Endometrial microvascular endothelial cells (primary cell): ENCODE data around the gene ELAC2. TPM values are rescaled to one million over a fixed set of nuclear protein-coding genes. Genes with fewer than 3 reads are reported as not detected.

Experiments used
- in situ Hi-C: cut with HindIII; loops from 2 replicates; pipeline ENCODE4 v1.10.0; 2017; ENCODE audit warnings: low sequenced_read_pairs, low pct_unique_long_range_greater_than_20kb; ENCODE audit errors: inconsistent ontology term
- total RNA-seq: library from RNA; depleted of rRNA; stranded (reverse); fragments of >200 nt; gene quantifications from one replicate; pipeline ENCODE4 v1.2.3, GENCODE V29; 2015; ENCODE audit errors: inconsistent ontology term

ELAC2 gene
- 111 TPM for total RNA-seq

GRCh38 chr17:13017655-13018459, at the start of gene ELAC2:
Gene ELAC2 (minus strand): TSS chr17:13018027. CDS start chr17:13017947, 80 bp downstream.
- in situ Hi-C loops: no loop called here

DNA sequence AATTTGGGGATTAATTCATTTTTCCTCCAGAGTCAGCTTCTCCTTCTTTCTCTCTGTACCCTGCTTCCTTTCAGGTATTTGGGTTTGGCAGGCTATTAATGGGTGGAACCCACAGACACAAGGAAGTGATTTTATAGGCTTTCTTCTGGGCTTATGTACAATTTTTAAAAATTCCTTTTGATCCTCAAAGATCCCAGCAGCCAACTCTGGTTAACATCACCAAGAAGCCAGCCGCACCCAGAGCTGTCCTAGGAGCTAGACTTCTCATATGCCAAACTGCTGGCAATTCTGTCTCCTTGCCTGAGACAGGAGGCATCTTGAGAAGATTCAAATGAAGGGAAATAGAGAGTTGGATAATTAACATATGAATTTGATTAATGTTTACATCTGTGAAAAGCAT, 47.2 kb upstream of the ELAC2 start:
- in situ Hi-C loops: no loop called here

DNA sequence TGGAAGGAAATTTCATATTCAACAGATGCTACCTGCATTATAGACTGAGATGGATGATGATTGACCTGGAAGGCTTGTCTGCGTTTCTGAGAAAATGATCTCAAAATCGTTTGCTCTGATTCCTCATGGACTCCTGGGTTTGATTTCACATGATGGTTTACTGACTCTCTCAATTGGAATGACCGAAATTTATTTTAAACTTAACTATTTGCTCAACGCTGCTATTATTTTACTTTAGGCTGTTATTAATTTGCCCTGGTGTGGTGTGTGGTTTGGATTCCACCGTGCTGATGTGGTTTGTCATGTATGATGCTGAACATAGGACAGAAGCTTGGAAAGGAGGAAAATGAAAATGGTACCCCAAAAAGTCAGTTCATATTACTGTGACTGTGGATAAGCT, 37.3 kb upstream of the ELAC2 start:
- in situ Hi-C loops: no loop called here

DNA sequence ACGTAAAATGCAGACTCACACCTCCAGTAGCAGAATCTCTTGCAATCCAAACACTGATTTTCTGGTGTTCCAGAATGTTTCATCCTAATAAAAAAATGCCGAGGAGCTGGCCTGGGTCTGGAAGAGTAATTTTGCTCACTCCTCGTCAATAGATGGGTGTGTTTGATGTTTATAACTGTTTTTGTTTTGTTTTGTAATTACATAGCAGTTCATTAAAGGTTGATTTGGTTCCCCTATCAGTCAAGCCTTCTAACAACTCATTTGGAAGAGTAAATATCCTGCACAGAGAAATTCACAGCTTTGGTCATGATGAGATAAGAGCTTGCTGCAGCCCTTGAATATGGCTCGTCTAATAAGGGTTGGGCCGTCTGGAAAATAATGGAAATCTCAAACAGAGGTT, 36.8 kb upstream of the ELAC2 start:
- in situ Hi-C loops: no loop called here

DNA sequence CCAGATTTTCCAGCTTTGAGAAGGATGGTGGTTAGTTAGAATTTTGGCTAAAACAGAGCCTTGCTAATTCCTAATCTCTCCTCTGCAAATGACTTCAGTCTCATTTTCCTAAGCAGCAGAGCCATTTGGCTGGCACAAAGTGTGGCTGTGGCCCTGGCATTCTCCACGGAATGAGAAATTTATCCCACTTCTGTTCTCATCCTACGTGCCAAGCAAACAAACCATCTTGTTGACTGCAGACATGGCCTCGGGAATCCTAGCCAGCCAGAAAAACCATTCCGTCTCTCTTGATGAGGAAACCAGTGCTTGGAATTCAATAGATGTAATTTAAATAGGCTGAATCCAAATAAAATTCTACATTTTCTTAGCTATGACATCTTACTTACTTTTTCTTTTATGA, 34.1 kb upstream of the ELAC2 start:
- in situ Hi-C loops: no loop called here

GRCh38 chr17:13047011-13047606, 29.3 kb upstream of the ELAC2 start:
- in situ Hi-C loops: no loop called here

DNA sequence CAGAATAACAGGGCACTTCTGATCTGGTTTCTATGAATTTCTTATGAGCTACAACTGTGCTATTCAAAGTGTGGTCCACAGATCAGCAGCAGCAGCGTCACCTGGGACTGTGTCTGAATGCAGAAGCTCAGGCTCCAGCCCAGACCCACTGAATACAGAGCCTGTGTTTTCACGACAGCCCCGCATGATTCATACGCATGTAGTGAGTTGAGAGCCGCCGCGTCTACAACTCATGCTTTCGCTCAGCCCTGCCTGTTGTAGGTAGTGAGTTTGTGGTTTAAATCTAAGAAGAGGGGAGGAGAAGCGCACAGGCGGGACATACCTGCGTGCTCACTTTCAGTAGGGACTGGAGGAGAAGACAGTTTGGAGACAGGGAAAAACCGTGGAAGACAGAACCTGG, 28.5 kb upstream of the ELAC2 start:
- in situ Hi-C loops: no loop called here

GRCh38 chr17:13044572-13045065, 26.8 kb upstream of the ELAC2 start:
- in situ Hi-C loops: no loop called here

- in situ Hi-C loops: no loop called here
Measured at GRCh38 chr17:13038931-13039665, 21.3 kb upstream of the ELAC2 start.

GRCh38 chr17:13036751-13037150, 18.9 kb upstream of the ELAC2 start:
- in situ Hi-C loops: no loop called here

- in situ Hi-C loops: no loop called here
Measured at GRCh38 chr17:13035420-13035819, 17.6 kb upstream of the ELAC2 start.

- in situ Hi-C loops: no loop called here
Measured at GRCh38 chr17:13031718-13032350, 14.0 kb upstream of the ELAC2 start.

DNA sequence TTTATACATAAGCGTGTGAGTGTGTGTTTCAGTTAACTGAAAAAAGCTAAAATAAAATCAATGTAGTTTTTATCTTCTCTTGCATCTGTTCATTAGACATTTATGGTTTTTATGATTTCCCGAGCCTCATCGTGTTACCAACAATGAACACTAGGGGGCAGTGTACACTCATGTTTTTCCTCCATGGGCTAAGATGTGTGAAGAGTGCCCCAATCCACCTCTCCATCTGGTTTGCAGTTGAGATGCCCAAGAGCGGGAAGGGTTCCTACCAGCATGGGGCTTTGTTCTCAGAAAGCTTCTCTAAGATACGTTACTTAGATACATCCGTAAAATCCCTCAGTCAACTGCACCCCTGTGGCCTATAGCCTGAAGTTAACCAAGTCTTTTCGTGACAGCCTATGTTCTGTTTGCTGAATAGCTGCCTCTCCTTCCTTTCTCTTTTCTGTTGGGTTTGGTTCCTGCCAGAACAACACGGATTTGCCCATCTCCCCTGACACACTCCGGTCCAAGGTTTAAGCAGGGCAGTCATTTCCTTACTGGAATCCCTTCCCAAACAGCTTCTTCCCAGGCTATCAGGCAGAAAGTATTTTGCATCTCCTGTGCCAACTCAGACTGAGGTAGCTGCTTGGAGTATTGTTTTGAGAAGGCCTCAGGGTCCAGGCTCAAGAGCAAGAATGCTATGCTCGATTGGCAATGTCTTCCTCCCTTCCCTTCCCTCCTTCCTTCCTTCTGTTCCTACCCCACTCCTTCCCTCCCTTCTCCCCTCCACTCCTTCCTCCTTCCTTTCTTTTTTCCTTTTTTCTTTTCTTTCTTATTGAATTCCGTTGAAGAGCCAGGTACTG, 12.9 kb upstream of the ELAC2 start:
- in situ Hi-C loops: no loop called here

GRCh38 chr17:13030056-13030455, 12.2 kb upstream of the ELAC2 start:
- in situ Hi-C loops: no loop called here

- in situ Hi-C loops: no loop called here
Measured at GRCh38 chr17:13029340-13029739, 11.5 kb upstream of the ELAC2 start.

DNA sequence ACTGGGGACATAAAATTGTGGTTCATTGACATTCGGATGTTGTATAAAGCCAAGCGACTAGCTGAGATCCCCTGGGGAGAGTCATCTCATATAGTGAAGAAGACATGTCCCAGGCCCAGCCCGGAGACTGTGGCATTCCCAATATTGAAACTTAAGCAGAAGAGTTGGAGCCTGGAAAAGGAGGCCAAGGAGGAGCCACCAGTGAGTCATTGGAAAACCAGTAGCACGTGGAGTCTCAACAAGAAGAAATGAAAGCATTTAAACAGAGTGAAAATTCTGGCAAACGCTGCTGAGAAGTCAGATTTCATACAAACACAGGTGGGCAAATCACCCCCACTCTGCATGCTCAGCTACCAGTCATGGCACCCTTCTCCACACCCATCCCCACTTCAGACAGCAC, 9.4 kb upstream of the ELAC2 start:
- in situ Hi-C loops: no loop called here

- in situ Hi-C loops: no loop called here
Measured at GRCh38 chr17:13025687-13026086, 7.9 kb upstream of the ELAC2 start.

- in situ Hi-C loops: no loop called here
Measured at GRCh38 chr17:13025258-13025627, 7.4 kb upstream of the ELAC2 start.
